ENCODE data around the gene NUDT17. TPM values are rescaled to one million over a fixed set of nuclear protein-coding genes. Genes with fewer than 3 reads are reported as not detected.

The NUDT17 gene
- total RNA-seq, 1 donor from 2014 or later, result 5.6 TPM

- no peak for DNase-seq (ENCODE audit: low read depth)
These were observed 2.4 kb downstream of the NUDT17 start for GRCh38 chr1:145847827-145848226.

- peak; percentile 77 for DNase-seq (ENCODE audit: low read depth)
These were observed 4.1 kb downstream of the NUDT17 start for GRCh38 chr1:145849356-145850160.

GRCh38 chr1:145855426-145855948 lies 10.1 kb downstream of the NUDT17 start:
- no peak for DNase-seq (ENCODE audit: low read depth)

- DNase-seq (ENCODE audit: low read depth), result no peak
These were observed 11.7 kb downstream of the NUDT17 start for GRCh38 chr1:145857170-145857569.

- DNase-seq (ENCODE audit: low read depth), result no peak
These were observed 12.9 kb downstream of the NUDT17 start for GRCh38 chr1:145858238-145858900.

- DNase-seq (ENCODE audit: low read depth), result peak; percentile 79
These were observed 13.6 kb downstream of the NUDT17 start, which contains the start of gene PIAS3 for GRCh38 chr1:145858901-145859490. Gene PIAS3, minus strand, starts transcription at chr1:145859081. Its CDS starts 91 bp downstream, at chr1:145858990.

GRCh38 chr1:145859491-145860023 lies 14.1 kb downstream of the NUDT17 start:
- peak; percentile 72 for DNase-seq (ENCODE audit: low read depth)

GRCh38 chr1:145863282-145864018 lies 18.0 kb downstream of the NUDT17 start:
- no peak for DNase-seq (ENCODE audit: low read depth)

- DNase-seq (ENCODE audit: low read depth), result no peak
These were observed 22.8 kb downstream of the NUDT17 start for GRCh38 chr1:145868232-145868631.

GRCh38 chr1:145871994-145872924 lies 26.8 kb downstream of the NUDT17 start:
- DNase-seq (ENCODE audit: low read depth), result no peak

- no peak for DNase-seq (ENCODE audit: low read depth)
These were observed 29.2 kb downstream of the NUDT17 start for GRCh38 chr1:145874646-145875045.

GRCh38 chr1:145877923-145878486 lies 32.6 kb downstream of the NUDT17 start:
- DNase-seq (ENCODE audit: low read depth), result no peak

- no peak for DNase-seq (ENCODE audit: low read depth)
These were observed 33.3 kb downstream of the NUDT17 start for GRCh38 chr1:145878724-145879123.

GRCh38 chr1:145879775-145880174 lies 34.3 kb downstream of the NUDT17 start:
- no peak for DNase-seq (ENCODE audit: low read depth)

GRCh38 chr1:145884675-145885074 lies 39.2 kb downstream of the NUDT17 start:
- DNase-seq (ENCODE audit: low read depth), result no peak

- DNase-seq (ENCODE audit: low read depth), result peak; percentile 61
These were observed 40.4 kb downstream of the NUDT17 start, which contains the start of gene ANKRD35 for GRCh38 chr1:145885738-145886287. Gene ANKRD35, minus strand, starts transcription at chr1:145885866. Its CDS starts 108 bp downstream, at chr1:145885758.

GRCh38 chr1:145886390-145886789 lies 41.0 kb downstream of the NUDT17 start:
- DNase-seq (ENCODE audit: low read depth), result no peak

GRCh38 chr1:145886816-145887215 lies 41.4 kb downstream of the NUDT17 start:
- no peak for DNase-seq (ENCODE audit: low read depth)

- peak; percentile 96 for DNase-seq (ENCODE audit: low read depth)
These were observed 42.2 kb downstream of the NUDT17 start for GRCh38 chr1:145887631-145888030.

GRCh38 chr1:145889722-145890121 lies 44.3 kb downstream of the NUDT17 start:
- no peak for DNase-seq (ENCODE audit: low read depth)
